ENCODE measurements around the gene TIMM17A. TPM values are rescaled to one million over a fixed set of nuclear protein-coding genes. Genes with fewer than 3 reads are reported as not detected.
A peak's percentile ranks its signal among the peaks of the same experiment; 100 is the strongest.

Gene TIMM17A
- total and polyA plus RNA-seq, 9 donors, result 19.9 to 38.1 (median 29.7) TPM

DNA sequence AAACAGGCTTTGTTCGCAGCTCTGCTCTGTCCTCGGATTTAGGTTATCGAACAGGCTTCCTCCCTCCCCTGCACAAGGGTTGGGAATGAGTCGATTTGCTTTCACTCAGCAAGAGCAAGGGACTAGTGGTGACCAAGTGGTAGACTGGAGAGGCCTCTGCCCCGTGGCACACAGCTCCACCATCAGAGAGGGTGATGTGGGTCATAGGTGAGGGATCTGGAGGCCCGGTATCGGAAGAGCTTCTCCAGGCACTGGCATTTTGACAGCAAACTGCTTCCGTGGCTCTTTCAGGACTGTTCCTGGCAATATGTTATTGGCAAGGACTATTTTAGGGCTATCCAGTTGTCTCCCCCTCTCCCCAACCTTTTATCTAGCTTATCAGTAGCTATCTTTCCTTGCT is 52.0 kb downstream of the TIMM17A start:
- Histone ChIP-seq H3K27ac (no peak overlapping the region), H3K4me3 (no peak overlapping the region), H3K4me1 (ENCODE audit: insufficient read depth) (no peaks in the 10 kb centered on the region), H3K9me3 (no peaks in the 10 kb centered on the region), H3K36me3 (no peaks in the 10 kb centered on the region), H3K27me3 (no peaks in the 10 kb centered on the region)
- 50 to 68% (median 67%) methylated on average over 8 of the region's 8 CpGs for WGBS, 3 donors
- DNase-seq, result no peak
- intact Hi-C loops (cut with DNase I), result loop anchor here in 3 of 4 donors (5.0 to 10.0 kb wide), 3 partner anchors 115 to 307 kb away; partner anchors contain the start of gene GPR37L1 (in 1 of the 3)
- TF ChIP-seq EP300 (IDR thresholded peaks at IDR 0.05) (no peak), POLR2A (IDR thresholded peaks at IDR 0.05) (no peak)
- TF ChIP-seq, protein P1, sequence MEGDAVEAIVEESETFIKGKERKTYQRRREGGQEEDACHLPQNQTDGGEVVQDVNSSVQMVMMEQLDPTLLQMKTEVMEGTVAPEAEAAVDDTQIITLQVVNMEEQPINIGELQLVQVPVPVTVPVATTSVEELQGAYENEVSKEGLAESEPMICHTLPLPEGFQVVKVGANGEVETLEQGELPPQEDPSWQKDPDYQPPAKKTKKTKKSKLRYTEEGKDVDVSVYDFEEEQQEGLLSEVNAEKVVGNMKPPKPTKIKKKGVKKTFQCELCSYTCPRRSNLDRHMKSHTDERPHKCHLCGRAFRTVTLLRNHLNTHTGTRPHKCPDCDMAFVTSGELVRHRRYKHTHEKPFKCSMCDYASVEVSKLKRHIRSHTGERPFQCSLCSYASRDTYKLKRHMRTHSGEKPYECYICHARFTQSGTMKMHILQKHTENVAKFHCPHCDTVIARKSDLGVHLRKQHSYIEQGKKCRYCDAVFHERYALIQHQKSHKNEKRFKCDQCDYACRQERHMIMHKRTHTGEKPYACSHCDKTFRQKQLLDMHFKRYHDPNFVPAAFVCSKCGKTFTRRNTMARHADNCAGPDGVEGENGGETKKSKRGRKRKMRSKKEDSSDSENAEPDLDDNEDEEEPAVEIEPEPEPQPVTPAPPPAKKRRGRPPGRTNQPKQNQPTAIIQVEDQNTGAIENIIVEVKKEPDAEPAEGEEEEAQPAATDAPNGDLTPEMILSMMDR (IDR thresholded peaks at IDR 0.05), result no peak

DNA sequence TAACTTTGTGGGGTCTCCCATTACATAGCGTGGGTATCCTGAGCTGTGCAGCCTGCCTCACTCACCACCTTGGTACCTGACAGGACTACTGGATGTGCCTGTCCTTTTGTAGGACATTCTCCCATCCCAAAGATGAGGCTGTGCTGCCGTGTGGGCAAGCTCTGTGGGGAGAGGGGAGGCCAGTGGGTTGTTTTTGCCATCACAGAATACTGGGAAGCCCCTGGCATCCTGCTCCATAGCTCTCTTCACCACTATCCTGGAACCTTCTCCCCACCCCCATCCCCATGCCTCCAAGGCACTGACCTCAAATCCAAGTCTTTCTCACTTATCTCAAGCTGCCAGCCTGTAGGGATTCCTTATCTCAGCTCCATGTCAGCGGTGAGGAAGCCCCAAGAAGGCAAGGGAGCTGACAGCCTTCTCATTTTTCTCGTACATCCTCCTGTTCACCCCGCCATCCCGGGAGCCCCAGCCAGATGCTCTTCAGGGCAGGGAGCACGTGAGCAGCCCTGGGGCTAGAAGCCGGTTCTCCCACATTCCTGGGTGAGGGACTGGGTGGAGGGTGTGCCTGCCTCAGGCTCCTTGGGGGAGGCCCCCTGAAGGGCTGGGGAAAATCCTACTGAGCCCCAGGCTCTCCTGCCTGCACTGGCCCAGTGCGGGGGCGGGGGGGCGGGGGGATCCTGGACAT is 52.6 kb downstream of the TIMM17A start:
- no peak overlapping the region for H3K4me3 ChIP-seq

DNA sequence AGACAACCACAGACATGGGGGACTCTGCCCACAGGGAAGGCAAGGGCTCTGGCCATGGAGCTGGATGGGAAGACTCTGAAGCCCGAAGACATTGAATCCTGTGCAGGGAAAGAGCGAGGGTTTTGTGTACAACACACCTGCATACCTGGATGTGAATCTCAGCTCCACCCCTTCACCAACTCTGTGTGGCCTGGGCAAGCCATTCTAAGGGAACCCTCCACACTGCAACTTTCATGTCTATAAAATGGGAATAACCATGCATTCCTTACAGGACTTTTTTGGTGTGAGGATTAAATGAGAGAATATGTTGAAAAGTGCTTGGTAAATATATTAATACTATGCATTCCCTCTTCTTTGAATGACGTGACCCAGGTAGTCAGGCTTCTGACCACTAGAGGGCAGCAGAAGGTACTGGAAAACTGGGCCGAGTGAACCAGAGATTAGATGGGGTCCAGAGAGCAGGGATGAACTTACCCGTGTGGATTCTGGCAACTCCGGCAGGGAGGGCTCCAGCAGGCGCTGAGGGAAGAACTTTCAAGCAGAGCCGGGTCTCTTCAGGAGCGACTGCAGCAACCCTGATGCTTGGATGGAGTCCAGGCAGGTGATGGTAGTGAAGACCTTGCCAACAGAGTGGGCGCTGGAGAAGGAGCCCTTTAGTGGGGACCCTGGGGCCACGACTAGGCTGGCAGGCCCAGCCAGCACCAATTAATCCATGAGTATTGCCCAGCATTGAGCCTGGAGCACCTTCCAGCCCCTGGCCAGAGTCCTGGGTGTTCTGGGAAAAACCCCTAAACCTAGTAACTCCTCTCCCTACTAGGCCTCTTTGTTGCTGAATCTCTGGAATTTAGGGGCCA is 54.2 kb downstream of the TIMM17A start:
- no peaks in the 10 kb centered on the region for H3K36me3 ChIP-seq
- H3K27me3 ChIP-seq, result no peaks in the 10 kb centered on the region
- DNase-seq, result peak; percentile 77 to 86 (median 79)
- peak overlapping the region in 1 of 2 donors; percentile 65 for H3K27ac ChIP-seq
- TF ChIP-seq, protein P1 (IDR thresholded peaks at IDR 0.05), result peak; percentile 81 to 86 (median 84)
- no peak for TF ChIP-seq EP300 (IDR thresholded peaks at IDR 0.05)
- H3K9me3 ChIP-seq, result no peaks in the 10 kb centered on the region
- H3K4me1 ChIP-seq (ENCODE audit: insufficient read depth), result no peaks in the 10 kb centered on the region
- intact Hi-C loops (cut with DNase I), result loop anchor here (2.0 to 10.0 kb wide), 6 partner anchors 108 to 305 kb away; partner anchors contain the start of gene GPR37L1 (in 2 of the 4)
- H3K4me3 ChIP-seq, result no peak overlapping the region
- 17 to 26% (median 17%) methylated on average over 11 of the region's 11 CpGs for WGBS, 3 donors

More for the DNA sequence above, 52.6 kb downstream of the TIMM17A start:
- H3K27ac ChIP-seq, result no peak overlapping the region
- H3K9me3 ChIP-seq, result no peaks in the 10 kb centered on the region
- TF ChIP-seq POLR2A (IDR thresholded peaks at IDR 0.05) (no peak), EP300 (IDR thresholded peaks at IDR 0.05) (no peak)
- TF ChIP-seq, protein P1 (IDR thresholded peaks at IDR 0.05), result no peak
- H3K36me3 ChIP-seq, result no peaks in the 10 kb centered on the region
- no peaks in the 10 kb centered on the region for H3K27me3 ChIP-seq
- intact Hi-C loops (cut with DNase I), result loop anchor here in 3 of 4 donors (5.0 to 10.0 kb wide), 3 partner anchors 114 to 307 kb away; partner anchors contain the start of gene GPR37L1 (in 1 of the 3)
- no peaks in the 10 kb centered on the region for H3K4me1 ChIP-seq (ENCODE audit: insufficient read depth)
- no peak for DNase-seq
- WGBS, 3 donors, result 46 to 62% (median 59%) methylated on average over 10 to 11 of the region's 11 CpGs

DNA sequence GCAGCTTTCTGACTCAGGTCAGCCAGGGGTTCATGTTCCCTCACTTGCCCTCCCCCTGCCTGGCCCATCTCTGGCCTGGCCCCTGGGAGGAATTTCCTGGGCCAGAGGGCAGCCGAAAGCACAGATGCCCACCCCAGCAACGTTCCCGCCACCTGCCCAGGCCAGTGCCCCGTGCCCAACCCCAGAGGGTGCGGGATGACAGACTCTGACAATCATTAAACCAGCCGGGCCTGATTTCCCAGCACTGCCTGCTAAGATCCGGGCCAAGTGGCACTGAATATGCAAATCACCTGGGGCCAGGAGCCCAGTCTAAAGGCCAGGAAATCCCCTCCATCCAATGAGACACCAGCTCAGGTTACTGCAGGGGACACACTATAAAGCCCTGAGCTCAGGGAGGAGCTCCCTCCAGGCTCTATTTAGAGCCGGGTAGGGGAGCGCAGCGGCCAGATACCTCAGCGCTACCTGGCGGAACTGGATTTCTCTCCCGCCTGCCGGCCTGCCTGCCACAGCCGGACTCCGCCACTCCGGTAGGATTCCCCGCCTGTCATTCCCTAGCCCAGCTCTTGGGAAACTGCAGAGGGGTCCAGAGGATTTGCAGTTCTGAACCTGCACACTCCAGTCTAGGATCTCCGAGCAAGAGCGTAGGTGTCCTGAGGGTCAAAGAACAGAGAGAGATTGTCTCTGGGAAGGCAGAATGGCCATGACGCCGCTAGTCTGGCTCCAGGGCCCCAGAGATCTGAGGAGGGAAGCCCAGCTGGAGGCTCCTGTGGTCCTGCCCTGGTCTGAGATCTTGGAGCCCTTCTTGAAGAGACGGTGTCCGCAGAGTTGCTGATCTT is 55.1 kb downstream of the TIMM17A start, which contains the start of gene ELF3:
TSS of gene ELF3 (plus strand) at position 408 of the 836 bp plus-strand sequence. CDS start 550 bp downstream, outside the sequence.
- intact Hi-C loops (cut with DNase I), result loop anchor here (2.0 to 5.0 kb wide), 4 partner anchors 107 to 124 kb away; partner anchors contain the start of gene GPR37L1 (in 1 of the 4)
- peak in 1 of 5 donors; percentile 59 for DNase-seq
- no peaks in the 10 kb centered on the region for H3K36me3 ChIP-seq
- WGBS, 3 donors, result 83 to 87% (median 84%) methylated on average over 23 to 24 of the region's 24 CpGs
- H3K9me3 ChIP-seq, result no peaks in the 10 kb centered on the region
- TF ChIP-seq, protein P1 (IDR thresholded peaks at IDR 0.05), result no peak
- TF ChIP-seq POLR2A (IDR thresholded peaks at IDR 0.05) (no peak), EP300 (IDR thresholded peaks at IDR 0.05) (no peak)
- peak within 1 kb of the TSS; percentile 3 for H3K4me3 ChIP-seq
- no peaks in the 10 kb centered on the region for H3K4me1 ChIP-seq (ENCODE audit: insufficient read depth)
- H3K27ac ChIP-seq, result peak within 1 kb of the TSS in 1 of 2 donors; percentile 65
- no peaks in the 10 kb centered on the region for H3K27me3 ChIP-seq

Measured in ovary (tissue), 9 donors.